ENCODE data around the gene CSHL1. TPM values are rescaled to one million over a fixed set of nuclear protein-coding genes. Genes with fewer than 3 reads are reported as not detected.

The CSHL1 gene
- total RNA-seq (not detected), polyA plus RNA-seq (ENCODE audit: insufficient read length in 6 of 6) (under 1 TPM in 1 of 6 donors, not detected in 5; 0.78 TPM)
- long read RNA-seq, donor 1, result 0 reads
- long read RNA-seq, donor 2, result 0 reads
- long read RNA-seq, donor 3, partial matches to known transcripts, result 0 of 1 reads
- long read RNA-seq, donor 3, other reads (novel, unspliced or antisense), result 0 of 1 reads
- long read RNA-seq, donor 4, result 0 reads
- long read RNA-seq, donor 5, result 0 reads
- long read RNA-seq, donor 6, result 0 reads
- long read RNA-seq, donor 7, result 0 reads
- long read RNA-seq, donor 8, result 0 reads
- long read RNA-seq, donor 9, result 0 reads
- long read RNA-seq, donor 10, result 0 reads
- long read RNA-seq, donor 11, result 0 reads
- long read RNA-seq, donor 12, result 0 reads

DNA sequence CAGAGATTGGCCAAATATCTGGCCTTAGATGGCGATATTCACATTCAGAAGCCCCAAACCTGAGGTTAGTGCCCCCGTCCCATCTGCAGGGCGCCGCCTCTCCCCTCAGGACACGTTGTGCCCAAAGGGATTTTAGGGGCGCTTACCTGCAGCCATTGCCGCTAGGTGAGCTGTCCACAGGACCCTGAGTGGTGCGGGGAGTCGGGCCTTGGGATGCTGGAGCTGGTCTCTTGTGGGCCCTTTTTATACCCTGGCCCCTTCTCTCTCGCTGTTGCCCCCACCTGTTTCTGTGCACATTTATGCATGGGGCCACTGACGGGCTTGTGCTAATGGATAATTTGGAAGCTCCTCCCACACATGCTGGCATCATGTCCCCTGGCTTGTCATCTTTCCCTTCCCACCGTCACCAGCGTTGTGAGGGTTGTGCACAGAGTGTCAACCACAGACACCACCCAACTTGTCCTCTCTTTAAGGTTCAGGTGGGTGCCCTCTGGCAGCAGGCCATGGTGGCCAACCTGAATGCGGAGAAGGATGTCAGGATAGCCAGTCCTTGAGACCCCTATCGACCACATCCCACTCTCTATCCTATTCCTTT is at the start of gene CSHL1:
Gene CSHL1 (minus strand): TSS at position 218 of the 595 bp plus-strand sequence. CDS start 62 bp downstream, at position 156.
- Histone ChIP-seq H3K4me1 (no peaks in the 10 kb centered on the region), H3K4me3 (no peak within 1 kb of the TSS), H3K9me3 (no peaks in the 10 kb centered on the region), H3K36me3 (no peaks in the 10 kb centered on the region), H3K27me3 (no peaks in the 10 kb centered on the region), H3K27ac (no peak within 1 kb of the TSS)
- intact Hi-C loops (cut with DNase I), result loop anchor here in 1 of 2 donors (10.0 kb wide), 1 partner anchor 224 kb away; the partner anchor contains the start of gene ERN1
- TF ChIP-seq, protein P1, sequence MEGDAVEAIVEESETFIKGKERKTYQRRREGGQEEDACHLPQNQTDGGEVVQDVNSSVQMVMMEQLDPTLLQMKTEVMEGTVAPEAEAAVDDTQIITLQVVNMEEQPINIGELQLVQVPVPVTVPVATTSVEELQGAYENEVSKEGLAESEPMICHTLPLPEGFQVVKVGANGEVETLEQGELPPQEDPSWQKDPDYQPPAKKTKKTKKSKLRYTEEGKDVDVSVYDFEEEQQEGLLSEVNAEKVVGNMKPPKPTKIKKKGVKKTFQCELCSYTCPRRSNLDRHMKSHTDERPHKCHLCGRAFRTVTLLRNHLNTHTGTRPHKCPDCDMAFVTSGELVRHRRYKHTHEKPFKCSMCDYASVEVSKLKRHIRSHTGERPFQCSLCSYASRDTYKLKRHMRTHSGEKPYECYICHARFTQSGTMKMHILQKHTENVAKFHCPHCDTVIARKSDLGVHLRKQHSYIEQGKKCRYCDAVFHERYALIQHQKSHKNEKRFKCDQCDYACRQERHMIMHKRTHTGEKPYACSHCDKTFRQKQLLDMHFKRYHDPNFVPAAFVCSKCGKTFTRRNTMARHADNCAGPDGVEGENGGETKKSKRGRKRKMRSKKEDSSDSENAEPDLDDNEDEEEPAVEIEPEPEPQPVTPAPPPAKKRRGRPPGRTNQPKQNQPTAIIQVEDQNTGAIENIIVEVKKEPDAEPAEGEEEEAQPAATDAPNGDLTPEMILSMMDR (IDR thresholded peaks at IDR 0.05), result no peak
- peak in 1 of 4 donors; percentile 45 for DNase-seq
- no peak for ATAC-seq

DNA sequence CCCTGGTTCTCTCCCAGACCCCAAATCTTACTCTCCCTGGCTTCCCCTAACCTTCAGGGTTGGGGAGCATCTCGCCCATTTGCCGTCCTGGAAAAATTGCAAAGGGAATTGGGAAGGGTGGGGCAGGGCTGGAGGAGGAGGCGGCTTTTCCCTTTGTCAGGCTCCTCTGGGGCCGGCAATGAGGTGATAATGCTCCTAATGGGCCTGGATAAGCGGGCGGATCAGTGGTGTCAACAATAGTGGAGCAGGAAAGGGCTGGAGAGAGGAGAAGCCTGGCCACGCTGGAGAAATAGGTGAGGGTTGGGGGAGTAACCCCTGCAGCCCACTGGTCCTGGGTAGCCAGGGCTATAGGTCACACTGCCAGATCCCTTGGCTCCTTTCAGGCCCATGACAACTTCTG is 49.4 kb upstream of the CSHL1 start:
- H3K27me3 ChIP-seq, result no peaks in the 10 kb centered on the region
- no peak overlapping the region for H3K27ac ChIP-seq
- H3K36me3 ChIP-seq, result no peaks in the 10 kb centered on the region
- H3K4me1 ChIP-seq, result peaks cover 0 to 4% of the 10 kb centered on the region in 2 donors
- no peak for DNase-seq
- no peaks in the 10 kb centered on the region for H3K9me3 ChIP-seq
- TF ChIP-seq, protein P1 (IDR thresholded peaks at IDR 0.05), result no peak
- no peak for ATAC-seq
- intact Hi-C loops (cut with DNase I), result no loop called here
- H3K4me3 ChIP-seq, result no peak overlapping the region

DNA sequence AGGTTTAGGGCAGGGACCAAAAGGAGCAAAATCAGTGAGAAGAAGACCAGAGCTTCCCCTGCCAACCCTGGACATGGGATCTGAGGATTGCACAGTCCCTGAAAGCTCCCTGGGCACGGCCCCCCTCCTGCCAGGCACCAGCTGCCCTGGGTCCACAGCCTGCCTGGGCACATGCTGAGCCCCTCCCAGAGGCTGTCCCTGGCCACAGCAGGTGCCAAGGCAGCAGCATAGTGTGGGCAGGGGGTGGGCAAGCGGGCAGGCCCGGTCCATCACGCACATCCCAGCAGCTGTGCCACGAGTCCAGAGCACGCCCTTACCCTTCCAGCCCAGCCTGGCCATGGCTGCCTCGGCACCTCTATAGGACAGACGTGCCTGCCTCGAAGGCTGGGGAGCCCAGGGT is 48.9 kb upstream of the CSHL1 start:
- Histone ChIP-seq H3K4me1 (peaks cover 0 to 4% of the 10 kb centered on the region in 2 donors), H3K4me3 (no peak overlapping the region), H3K27ac (no peak overlapping the region), H3K27me3 (no peaks in the 10 kb centered on the region), H3K36me3 (no peaks in the 10 kb centered on the region), H3K9me3 (no peaks in the 10 kb centered on the region)
- DNase-seq (no peak), ATAC-seq (no peak)
- intact Hi-C loops (cut with DNase I), result no loop called here
- TF ChIP-seq, protein P1 (IDR thresholded peaks at IDR 0.05), result no peak

DNA sequence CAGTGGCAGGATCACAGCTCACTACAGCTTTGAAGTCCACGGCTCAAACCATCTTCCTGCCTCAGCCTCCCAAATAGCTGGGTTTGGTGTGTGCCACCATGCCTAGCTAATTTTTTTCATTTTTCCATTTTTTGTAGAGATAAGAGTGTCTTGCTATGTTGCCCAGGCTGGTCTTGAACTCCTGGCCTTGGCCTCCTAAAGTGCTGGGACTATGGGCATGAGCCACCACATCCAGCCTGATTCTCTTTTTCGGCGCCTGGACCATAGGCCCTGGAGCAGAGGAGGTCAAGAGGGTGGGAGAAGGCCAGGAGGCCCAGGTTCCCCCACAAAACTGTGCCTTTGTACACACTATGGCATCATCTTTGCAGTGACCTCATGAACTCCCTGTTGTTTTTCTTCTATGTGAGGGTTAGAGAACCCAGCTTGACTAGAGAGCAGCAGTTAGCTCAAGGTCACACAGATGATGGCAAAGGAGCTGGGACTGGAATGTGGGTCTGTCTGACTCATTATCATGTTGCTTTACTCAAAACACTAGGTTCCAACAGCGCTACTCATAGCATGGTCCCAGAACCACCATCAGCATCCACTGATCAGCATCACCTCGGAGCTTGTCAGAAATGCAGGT is 45.4 kb upstream of the CSHL1 start:
- intact Hi-C loops (cut with DNase I), result no loop called here
- DNase-seq, result no peak
- ATAC-seq, result no peak
- Histone ChIP-seq H3K27me3 (no peaks in the 10 kb centered on the region), H3K4me1 (peaks cover 0 to 8% of the 10 kb centered on the region in 2 donors), H3K9me3 (no peaks in the 10 kb centered on the region), H3K36me3 (no peaks in the 10 kb centered on the region), H3K4me3 (no peak overlapping the region), H3K27ac (no peak overlapping the region)
- TF ChIP-seq, protein P1 (IDR thresholded peaks at IDR 0.05), result no peak

DNA sequence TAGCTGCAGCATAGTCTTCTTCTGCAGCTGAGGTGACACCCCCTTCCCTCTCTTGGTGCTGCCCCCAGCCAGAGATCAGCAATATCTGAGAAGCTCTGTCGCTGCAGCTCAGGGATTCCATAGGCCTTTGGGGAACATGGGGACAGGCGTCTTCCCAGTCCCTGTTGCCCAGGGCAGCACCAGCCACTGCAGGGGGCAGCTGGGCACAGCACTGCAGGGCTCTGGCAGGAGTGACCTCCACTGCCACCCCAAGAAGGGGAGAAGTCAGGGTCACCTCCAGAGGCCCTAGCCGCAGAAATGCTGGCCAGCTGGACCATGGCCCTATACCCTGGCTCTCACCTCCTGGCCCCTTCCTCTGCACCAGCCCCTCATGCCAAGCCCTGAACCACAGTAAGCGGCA is 44.7 kb upstream of the CSHL1 start:
- peaks cover 0 to 4% of the 10 kb centered on the region in 2 donors for H3K4me1 ChIP-seq
- no peak for ATAC-seq
- H3K9me3 ChIP-seq, result no peaks in the 10 kb centered on the region
- TF ChIP-seq, protein P1 (IDR thresholded peaks at IDR 0.05), result no peak
- no peak overlapping the region for H3K27ac ChIP-seq
- H3K4me3 ChIP-seq, result no peak overlapping the region
- intact Hi-C loops (cut with DNase I), result no loop called here
- H3K36me3 ChIP-seq, result no peaks in the 10 kb centered on the region
- no peaks in the 10 kb centered on the region for H3K27me3 ChIP-seq
- no peak for DNase-seq
